HG02852 (cell line): ENCODE results near the gene PALMD.

Source experiments
- ATAC-seq: cut with Tn5 transposase; IDR thresholded peaks from one replicate; pipeline ENCODE4 v1.9.1; 2021; ENCODE audit warnings: mild to moderate bottlenecking, moderate library complexity; ENCODE audit not compliant: unreplicated experiment

The PALMD gene

GRCh38 chr1:99657213-99658030, 11.5 kb downstream of the PALMD start:
- ATAC-seq = no peak

GRCh38 chr1:99658031-99658290, 12.0 kb downstream of the PALMD start:
- no peak for ATAC-seq

GRCh38 chr1:99659755-99660210, 13.9 kb downstream of the PALMD start:
- ATAC-seq = no peak

- no peak for ATAC-seq
Observed at GRCh38 chr1:99660496-99660895, 14.6 kb downstream of the PALMD start.

- ATAC-seq = no peak
Observed at GRCh38 chr1:99661780-99662179, 15.9 kb downstream of the PALMD start.

DNA sequence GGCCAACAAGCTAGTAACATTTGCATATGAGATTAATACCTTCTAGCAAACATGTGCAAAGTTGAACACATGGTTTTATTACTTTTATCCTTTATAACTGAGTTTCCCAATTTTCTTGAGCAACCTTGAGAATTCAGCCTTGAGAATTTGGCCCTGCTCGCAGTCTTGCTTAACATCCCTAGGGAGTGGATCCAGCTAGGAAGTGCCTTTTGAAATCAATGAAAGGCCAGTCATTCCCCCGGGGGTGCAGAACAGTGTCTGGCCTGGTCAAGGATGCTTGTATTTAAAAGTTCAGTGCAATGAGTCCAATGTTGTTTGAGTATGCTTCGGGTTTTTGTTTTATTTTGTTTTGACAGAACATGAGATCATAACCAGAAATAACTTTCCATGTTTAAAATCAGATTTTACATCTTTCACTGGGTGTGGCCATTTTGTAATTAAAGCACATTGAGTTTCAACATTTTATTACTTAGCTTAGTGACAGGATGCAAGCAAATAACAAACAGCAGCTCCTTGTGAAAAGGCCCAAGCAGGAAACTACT, 16.7 kb downstream of the PALMD start:
- ATAC-seq = no peak

DNA sequence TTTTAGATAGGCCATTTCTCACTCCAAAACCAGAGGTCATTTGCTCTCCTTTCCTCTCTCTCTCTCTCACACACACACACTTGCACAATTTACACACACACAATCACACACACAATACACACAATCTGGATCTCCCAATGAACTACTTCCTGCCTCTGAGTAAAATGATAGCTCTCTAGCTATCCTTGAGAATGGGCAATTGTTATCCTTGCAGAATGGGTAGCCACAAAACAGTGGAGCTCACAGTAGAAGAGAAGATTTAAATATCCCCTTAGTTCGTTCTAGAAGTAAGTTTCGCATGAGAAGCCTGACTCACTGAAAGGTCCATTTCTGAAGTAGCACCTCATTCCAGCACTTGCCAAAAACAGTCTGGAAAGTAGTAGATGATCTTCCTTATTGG, 17.6 kb downstream of the PALMD start:
- ATAC-seq = no peak

DNA sequence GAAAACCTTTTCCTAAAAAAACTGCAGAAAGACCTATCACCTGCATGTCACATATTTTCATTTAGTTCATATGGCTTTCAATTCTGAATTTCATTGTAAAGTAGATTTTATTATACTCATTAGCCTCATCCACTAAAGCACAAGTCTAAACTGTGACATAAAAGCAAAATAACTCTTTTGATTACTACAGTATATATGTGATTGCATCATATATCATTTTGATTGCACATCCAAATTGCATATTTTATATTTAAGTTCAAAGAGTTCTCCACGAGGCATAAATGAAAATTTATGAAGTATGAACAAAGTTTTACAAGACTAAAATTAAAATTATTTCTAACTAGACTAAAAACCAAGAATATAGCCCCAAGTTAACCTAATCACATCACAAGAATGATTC, 19.3 kb downstream of the PALMD start:
- ATAC-seq = no peak

- no peak for ATAC-seq
Observed at GRCh38 chr1:99669376-99669775, 23.5 kb downstream of the PALMD start.

DNA sequence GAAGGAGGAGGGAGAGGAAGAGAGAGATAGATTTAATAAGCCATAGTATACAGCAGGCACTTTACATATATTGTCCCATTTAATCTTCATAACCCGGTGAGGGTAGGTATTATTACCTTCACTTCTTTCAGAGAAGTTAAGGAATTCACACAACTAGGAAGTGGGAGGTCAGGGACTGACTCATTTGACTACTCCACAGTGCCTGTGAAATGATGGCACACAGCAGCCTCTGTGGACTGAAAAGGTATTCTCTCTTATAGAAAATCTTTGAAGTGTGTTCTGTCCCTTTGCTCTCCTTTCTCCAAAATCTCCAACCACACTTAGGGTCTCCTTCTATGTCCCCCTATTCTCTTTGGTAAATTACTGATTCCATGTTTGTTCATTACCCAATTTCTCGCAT, 23.9 kb downstream of the PALMD start:
- no peak for ATAC-seq

DNA sequence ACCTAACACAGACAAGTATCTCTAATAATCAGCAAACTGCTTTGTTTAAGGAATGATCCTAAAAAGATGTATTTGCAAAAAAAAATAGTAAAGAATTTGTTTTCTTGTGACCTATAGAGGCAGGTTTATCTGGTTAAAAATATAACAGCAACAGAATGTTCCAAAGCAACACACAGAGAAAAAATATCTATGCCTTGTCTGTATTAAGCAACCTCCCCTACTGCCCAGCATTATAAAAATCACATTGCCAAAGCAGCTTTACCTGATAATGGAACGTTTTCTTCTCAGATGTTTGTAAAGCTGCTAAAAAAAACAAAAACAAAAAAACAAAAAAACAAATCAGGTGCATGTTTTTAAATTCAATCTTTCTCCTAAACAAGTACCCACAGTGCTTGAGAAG, 24.7 kb downstream of the PALMD start:
- ATAC-seq = no peak

GRCh38 chr1:99672038-99672437, 26.1 kb downstream of the PALMD start:
- no peak for ATAC-seq

DNA sequence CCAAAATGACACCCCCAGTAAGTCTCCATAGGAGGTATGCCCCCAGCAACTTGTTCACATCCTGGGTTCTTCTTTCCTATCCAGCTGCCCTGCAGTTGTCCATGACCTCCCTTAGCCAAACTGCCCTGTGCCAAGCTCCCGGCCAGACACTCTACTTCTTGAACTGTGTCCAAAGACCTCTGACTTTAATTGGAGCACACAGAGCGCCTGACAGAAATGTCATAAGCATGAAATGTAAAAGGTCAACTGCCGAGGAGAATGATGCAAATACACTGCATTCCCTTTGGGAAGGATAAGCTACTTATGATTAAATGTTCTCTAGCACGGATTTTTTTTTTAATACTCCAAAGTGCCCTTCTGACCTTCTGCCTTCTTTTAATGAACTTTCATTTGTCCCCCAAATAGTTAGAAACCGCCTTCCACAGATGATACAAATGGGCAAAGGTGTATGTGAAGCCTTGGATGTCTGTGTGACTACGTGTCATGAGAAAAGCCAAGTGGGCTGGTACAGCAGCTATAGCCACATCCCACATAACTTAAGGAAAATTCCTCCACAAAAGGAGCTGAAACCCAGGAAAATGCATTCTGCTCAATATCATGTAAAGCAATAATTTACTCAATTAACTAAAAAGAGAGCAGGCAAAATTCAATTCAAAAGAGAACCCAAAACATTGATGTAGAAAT, 26.8 kb downstream of the PALMD start:
- ATAC-seq = no peak

- no peak for ATAC-seq
Observed at GRCh38 chr1:99673315-99673714, 27.4 kb downstream of the PALMD start.

DNA sequence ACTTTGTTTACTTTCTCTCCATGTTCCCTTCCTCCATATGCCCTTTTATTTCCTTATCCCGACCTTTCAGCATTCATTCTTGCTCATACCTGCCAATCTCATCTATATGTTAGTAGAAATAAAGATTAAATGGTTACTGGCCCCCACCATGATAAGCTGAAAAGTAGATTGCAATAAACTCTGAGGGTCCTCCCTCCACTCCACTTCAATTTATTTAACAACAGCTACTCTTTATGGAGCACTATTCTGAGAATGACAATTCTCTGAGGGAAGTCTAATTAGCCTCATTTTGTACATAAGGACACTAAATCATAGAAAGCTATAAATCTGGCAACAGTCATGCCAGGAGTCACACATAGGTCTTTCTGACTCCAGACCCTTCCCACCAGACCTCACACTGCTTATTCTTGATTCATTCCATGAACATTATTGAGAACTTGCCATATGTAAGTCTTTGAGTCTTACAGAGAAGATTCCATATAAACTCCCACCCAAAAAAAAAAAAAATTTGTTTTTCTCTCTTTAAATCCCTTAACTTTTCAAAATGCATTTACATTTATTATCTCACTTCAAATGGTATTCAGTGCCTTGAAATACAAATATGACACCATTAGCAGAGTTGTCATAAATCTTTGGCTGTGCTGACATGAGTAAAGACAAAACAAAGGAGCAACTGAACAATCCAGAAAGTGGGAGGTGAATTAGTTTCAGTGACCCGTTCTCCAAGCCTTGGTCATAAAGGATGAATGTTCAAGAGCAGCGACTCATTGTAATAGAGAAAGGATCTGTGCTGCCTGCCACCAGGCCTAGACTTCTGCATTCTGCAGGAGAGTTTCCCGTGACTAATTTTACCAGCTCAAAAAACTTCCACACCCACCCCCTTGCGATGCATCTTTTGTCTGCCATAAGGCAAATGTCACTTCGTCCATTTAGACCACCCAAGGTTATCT, 28.5 kb downstream of the PALMD start:
- ATAC-seq = no peak

DNA sequence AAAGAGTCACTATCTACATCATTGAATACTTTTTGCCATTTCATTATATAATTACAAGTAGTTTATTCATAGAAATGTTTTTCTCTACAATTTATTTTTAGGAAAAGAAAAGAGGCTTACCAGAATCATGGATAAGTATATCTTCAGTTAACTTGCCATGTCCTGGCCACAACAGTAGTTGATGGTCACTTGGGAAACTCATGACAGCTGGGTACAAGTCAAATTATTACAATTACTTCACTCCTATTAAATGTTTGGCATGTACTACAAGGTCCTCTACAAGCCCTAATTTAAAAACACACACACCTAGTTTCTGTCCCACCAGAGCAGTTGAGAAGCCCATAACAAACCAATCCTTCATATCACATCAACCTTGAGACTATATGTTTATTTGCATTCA, 29.4 kb downstream of the PALMD start:
- no peak for ATAC-seq

GRCh38 chr1:99675994-99676393, 30.1 kb downstream of the PALMD start:
- no peak for ATAC-seq

GRCh38 chr1:99676876-99677275, 31.0 kb downstream of the PALMD start:
- ATAC-seq = no peak

DNA sequence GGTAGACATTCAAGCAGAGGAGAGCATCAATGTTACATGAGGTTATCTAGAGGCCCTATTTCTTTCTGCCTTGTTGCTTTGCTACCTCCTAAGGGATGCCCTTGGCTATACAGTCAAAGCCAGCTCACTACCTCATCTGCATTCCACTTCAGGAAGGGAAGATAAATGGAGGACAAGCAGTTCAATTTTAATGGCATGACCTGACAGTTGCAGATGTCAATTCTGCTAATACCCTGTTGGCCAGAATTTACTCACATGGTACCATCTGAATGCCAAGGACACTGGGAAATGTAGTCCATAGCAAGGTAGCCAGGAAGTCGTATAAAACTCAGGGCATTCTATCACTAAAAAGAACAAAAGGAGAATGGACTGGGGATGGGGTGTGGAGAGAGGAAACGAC, 31.5 kb downstream of the PALMD start:
- ATAC-seq = no peak

DNA sequence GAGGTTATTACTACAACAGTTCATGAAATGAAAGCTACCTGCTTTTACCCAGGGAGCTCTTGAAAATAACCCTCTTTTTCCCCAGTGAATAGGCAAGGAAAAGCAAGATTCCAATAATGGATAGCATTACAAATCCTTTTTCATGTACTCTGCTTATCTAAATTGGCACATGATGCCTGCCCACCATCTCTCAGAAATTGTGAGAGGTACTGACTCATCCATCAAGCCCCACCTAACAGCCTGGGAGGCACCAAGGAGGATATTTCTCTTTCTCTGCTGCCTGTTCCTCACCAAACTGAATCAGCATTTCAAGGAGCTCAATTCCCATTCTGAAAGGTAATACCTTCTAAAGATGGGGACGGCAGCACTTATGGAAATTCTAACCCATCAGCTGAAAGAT, 34.4 kb downstream of the PALMD start:
- no peak for ATAC-seq

GRCh38 chr1:99681583-99681982, 35.7 kb downstream of the PALMD start:
- no peak for ATAC-seq
